NOMO-1 treated with DMSO at 0.1 percent for 48 hours (cell line): ENCODE data around the gene SRGAP3.
"Not testable (repeated sequence)": the region's sequence is repeated elsewhere in the genome, so short reads cannot be mapped to it uniquely, and the experiment has no call there.

Experiments
- DNase-seq: peaks from one replicate; lab custom pipeline; 2025; ENCODE audit not compliant: unreplicated experiment; lab: John Stamatoyannopoulos, UW

Gene SRGAP3

DNA sequence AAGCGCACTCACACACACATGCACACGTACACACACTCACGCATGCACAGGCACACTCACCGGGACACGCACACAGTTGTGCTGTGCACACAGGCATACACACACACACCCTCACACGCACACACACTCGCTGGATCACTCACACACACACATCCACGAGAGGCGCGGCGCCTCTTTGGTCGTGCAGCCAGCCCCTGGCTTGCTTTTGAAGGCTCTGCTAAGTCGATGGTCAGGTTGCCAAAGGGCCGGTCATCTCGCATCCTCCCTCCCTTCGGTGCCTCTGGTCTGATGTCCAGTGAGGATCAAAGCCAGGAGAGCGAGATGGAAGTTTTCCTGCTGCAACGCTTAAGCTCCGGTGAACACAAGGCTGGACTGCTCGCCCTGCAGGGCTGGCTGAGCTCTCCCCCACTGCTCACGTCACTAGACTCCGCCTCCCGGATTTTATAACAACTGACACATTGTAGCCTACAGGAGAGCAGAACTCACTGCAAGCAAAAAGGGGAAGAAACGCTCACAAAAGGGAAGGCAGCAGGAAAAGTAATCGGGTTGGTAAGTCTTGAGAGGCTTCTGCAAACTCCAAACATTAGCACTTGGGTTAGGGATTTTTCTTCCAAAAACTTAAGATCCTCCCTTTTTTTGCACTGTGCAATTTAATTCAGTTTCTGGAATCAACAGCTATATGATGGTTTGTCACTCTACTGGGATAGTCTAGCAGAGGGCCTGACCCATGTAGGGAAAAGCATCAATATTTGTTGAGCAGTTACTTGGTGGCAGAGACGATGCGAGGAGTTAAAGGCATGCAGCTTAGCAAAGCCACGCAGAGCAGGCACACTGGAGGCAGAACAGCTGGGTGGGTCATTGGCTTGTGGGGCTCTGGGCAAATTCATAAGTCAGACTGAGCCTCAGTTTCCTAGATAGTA lies at the start of gene SRGAP3:
Gene SRGAP3, minus strand, starts transcription at position 374 of the 920 bp plus-strand sequence. CDS start 695 bp downstream, outside the sequence.
- DNase-seq: peak; percentile 97

GRCh38 chr3:9298236-9298635 lies 48.8 kb upstream of the SRGAP3 start:
- no peak for DNase-seq

- no peak for DNase-seq
Observed at GRCh38 chr3:9296241-9296640, 46.8 kb upstream of the SRGAP3 start.

- DNase-seq: no peak
Observed at GRCh38 chr3:9295007-9295406, 45.6 kb upstream of the SRGAP3 start.

- DNase-seq: not testable (repeated sequence)
Observed at GRCh38 chr3:9293953-9294352, 44.5 kb upstream of the SRGAP3 start.

DNA sequence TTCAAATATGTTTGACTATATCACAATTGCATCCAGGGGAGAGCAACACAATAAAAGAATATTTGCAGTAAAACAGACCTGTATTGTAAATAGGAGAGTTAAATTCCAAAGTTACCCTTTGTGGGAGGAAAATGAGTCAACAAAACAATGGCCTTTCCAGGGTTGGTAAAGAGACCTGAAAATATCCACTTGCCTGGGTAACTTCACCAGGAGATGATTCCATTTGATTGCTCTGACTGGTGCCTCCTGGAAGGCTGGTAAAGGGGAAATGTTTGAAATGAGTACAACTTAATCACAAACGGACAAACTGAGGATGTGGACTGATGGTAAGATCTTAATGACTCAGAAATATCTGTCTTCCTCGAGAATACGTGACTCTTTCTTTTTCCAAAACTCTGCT lies 43.6 kb upstream of the SRGAP3 start:
- no peak for DNase-seq

- DNase-seq: no peak
Observed at GRCh38 chr3:9292516-9292915, 43.1 kb upstream of the SRGAP3 start.

- no peak for DNase-seq
Observed at GRCh38 chr3:9291821-9292410, 42.5 kb upstream of the SRGAP3 start.

GRCh38 chr3:9290566-9290965 lies 41.1 kb upstream of the SRGAP3 start:
- DNase-seq: no peak

DNA sequence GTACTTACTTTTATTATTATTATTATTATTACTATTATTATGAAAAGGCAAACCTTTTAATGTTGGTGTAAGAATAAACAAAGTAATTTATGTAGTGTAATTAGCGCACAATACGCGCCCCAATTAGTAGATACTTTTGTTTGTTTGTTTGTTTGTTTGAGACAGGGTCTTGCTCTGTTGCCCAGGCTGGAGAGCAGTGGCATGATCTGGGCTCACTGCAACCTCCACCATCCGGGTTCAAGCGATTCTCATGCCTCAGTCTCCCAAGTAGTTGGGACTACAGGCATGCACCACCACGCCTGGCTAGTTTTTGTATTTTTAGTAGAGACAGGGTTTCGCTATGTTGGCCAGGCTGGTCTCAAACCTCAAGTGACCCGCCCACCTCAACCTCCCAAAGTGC lies 32.1 kb upstream of the SRGAP3 start:
- DNase-seq: not testable (repeated sequence)

DNA sequence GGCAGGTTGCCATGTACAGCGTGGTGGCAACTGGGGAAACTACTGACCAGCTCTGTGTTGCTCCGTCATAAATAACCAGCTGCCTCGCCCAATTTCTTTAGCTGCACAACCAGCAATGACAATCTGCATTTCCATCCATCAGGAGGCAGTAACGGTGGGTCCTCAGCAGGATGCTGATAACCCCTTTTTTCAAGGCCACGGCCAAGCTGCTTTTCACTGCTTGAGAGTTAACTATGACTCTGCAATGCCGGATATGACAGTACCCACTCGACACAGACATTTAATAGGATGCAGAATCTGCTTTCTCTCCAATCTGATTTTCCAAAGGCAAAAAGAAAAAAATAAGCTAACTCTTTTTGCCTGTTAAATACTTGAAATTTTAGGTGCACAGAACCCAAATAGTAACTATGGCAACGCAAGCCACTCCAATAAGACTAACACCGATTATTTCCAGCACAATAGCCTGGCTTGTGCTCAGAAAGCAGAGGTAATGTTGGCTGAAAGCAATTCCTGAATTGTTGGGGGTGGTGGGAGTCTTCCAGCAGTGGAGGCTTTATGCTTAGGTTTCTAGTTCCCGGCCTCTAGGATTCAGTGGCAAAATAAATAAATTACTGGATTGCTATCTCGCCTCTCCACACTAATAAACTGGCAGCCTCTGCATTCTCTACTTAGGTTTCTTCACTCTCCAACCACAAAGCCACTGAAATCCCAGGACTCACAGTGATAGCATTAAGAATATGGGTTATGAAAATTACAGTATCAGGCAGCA lies 31.2 kb upstream of the SRGAP3 start:
- DNase-seq: no peak

DNA sequence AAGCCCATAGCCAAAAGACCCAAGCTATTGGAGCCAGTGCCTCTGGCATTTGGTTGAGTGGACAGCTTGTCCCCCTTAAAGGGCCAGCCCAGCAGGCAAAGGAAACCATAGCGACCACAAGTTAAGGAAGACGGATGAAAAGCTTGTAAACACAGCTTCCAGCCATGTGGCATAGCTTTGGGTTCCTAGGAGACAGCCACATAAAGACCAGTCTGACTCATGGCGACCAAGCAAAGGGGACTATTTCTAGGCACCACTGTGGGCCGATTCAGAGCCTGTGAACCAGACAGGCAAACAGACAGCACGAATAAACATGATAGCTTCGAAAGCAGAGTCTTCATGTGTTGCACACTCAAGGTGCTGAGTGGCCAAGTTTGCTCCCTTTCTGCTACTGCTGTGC lies 30.5 kb upstream of the SRGAP3 start:
- DNase-seq: no peak

GRCh38 chr3:9278498-9278897 lies 29.1 kb upstream of the SRGAP3 start:
- no peak for DNase-seq

DNA sequence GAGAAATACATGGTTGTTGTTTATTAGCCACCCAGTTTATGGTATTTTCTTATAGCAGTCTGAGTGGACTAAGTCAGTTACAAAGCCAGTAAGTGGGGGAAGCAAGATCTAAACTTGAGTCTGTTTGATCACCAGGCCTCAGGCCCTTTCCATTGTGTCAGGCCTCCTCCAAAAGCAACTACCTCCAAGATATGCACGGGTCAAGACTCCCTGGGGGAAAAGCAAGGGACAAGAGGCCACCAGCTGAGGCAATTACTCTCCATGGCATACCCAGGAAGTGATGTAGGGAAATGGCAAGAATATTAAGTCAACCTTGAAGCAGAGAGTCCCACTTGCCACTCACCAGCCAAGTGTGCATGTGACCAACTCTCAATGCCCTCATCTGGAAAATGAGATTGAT lies 28.6 kb upstream of the SRGAP3 start:
- no peak for DNase-seq

- no peak for DNase-seq
Observed at GRCh38 chr3:9276761-9277370, 27.4 kb upstream of the SRGAP3 start.

DNA sequence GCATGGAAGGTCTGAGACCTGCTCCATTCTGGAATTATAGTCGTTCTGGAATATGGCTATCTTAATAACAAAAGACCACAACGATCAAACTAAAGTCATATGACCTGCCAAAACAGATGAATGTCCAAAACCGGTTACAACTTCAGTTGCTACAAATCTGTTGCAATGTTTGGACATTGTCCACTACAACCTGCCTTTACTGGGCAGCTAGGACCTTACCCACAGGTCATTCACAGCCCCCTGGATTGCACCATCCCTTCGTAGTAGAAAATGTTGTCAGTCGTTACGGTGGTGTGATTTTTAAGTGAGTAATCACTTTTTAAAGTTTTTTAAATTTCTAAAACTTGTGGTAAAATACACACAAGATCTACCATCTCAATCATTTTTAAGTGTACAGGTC lies 22.5 kb upstream of the SRGAP3 start:
- DNase-seq: no peak

DNA sequence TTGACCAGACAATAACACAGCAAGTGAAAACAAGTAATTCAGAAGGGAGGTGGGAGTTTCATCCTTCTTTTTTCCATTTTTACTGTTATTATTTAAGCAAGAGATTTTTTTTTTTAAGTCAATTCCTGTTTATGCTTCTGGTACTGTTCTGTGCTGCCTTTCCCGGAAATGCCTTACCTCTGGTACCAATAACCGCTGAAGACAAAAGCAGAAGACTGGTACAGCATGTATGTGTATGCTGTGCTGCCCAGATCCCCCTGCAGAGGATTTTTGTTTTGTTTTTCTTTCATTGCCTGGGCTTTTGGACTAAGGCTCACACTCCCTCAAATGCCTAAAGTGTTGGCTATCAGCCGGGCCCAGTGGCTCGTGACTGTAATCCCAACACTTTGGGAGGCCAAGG lies 21.3 kb upstream of the SRGAP3 start:
- DNase-seq: no peak

GRCh38 chr3:9266716-9267115 lies 17.3 kb upstream of the SRGAP3 start:
- no peak for DNase-seq

DNA sequence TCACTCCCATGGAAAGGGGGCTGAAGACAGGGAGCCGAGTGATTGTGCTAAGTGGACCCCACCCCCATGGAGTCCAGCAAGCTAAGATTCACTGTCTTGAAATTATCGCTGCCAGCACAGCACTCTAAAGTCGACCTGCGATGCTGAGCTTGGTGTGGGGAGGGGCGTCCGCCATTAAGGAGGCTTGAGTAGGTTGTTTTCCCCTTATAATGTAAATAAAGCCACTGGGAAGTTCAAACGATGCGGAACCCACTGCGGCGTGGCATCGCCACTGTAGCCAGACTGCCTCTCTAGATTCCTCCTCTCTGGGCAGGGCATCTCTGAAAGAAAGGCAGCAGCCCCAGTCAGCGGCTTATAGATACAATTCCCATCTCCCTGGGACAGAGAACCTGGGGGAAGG lies 10.9 kb upstream of the SRGAP3 start:
- no peak for DNase-seq

DNA sequence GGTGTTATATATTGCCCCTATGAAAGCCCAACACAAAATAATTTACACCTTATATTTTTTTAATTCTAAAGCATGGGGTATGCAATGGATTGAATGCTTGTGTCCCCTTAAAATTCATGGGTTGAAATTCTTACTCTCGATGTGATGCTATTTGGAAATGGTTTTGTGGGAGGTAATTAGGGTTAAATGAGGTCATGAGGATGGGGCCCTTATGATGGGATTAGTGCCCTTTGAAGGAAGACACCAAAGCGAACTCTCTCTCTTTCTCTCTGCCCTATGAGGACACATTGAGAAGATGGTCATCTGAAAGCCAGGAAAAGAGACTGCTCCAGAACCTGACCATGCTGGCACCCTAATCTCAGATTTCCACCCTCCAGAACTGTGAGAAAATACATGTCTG lies 7.6 kb upstream of the SRGAP3 start:
- no peak for DNase-seq

DNA sequence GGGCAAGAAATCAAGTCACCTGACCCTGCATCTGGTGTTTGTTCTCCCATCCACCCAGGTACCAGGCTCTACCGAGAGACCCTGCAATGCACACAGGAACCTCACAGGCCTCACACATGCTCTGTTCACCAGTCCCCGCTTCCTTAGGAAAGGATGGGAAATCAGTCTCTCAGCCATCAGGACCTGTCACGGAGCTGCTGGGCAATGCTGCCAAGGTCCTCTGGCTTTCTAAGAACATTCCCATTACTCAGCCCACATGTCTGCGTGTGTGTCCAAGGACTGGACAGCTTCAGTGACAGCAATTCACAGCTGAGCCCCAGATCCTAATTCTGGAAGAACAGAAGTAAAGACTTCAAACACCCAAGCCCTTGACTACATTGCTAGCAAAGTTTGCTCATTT lies 6.5 kb upstream of the SRGAP3 start:
- DNase-seq: no peak
